OCI-LY3 (cell line): ENCODE results near the gene ACOX3.

Experiments used
- CTCF ChIP-seq: fragments of 200-600, 300-600 bp; sonication (generic); IDR thresholded peaks from 2 replicates; pipeline ENCODE4 v1.5.1; 2014; ENCODE audit warnings: antibody characterized with exemption, low read length, low read depth
- EZH2phosphoT487 ChIP-seq: fragments of 200-600 bp; shearing (Covaris generic); IDR thresholded peaks from 2 replicates; pipeline ENCODE4 v1.6.1; 2018; ENCODE audit warnings: antibody characterized with exemption, mixed run types, low read depth

DNA sequence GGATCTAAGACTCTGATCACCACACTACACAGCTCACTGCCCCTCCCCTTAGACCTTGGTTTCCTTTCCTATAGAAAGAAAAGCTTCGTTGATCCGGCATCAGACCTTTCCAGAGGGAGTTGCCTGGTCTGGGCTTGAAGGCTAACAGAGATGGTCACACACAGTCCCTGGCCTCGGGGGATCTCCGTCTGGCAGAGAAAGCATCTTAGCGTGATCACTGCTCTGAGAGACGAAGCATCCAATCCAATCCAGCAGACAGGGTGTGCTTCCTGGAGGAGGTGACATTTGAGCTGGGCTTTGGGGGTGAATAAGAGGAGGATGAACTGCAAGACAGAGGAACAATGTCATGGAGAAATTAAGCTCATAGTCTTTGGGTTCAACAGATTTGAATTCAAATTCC, 121.5 kb downstream of the ACOX3 start:
- TF ChIP-seq CTCF (no peak), EZH2phosphoT487 (no peak)
